Coronary artery (tissue), 2 donors: ENCODE data around the gene SYNE3.
"Not testable (repeated sequence)": the region's sequence is repeated elsewhere in the genome, so short reads cannot be mapped to it uniquely, and the experiment has no call there.

Experiments
- DNase-seq: peaks from one replicate; pipeline ENCODE4 v3.0.0-alpha.2; 2017; ENCODE audit warnings: low spot score
- H3K27ac ChIP-seq, 2 donors: fragments of 200-600 bp; sonication (generic); one replicate each; pipeline ENCODE4 v1.5.1; 2016 to 2019
- H3K4me3 ChIP-seq: fragments of 200-600 bp; sonication (generic); 2 replicates; pipeline ENCODE4 v1.5.1; 2016; ENCODE audit warnings: mild to moderate bottlenecking, moderate library complexity
- TF ChIP-seq, protein P1 (sequence below): fragments of 200-600 bp; sonication (generic); IDR thresholded peaks from one replicate; pipeline ENCODE4 v1.5.1; 2019; ENCODE audit warnings: antibody characterized with exemption

SYNE3 gene

DNA sequence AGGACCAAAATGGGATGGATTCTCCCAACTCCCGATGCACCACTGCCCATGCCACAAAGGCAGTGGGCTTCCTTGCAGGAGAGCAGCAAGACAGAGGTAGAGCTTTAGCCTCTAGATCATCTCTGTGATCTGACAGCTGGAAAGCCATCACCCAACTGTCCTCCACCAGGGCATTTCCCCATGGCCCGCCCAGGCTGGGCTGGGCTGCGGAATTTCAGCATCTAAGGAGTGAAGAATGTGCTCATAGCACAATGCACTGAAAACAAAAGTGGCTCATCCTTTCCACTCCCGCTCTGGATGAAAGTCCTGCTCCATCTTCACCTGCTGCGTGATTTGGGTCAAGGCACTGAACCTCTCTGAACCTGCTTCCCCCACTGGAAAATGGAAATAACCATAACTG is 5.6 kb downstream of the SYNE3 start:
- peak; percentile 59 for DNase-seq
- Histone ChIP-seq H3K27ac (no peak overlapping the region), H3K4me3 (no peak overlapping the region)
- TF ChIP-seq, protein P1, sequence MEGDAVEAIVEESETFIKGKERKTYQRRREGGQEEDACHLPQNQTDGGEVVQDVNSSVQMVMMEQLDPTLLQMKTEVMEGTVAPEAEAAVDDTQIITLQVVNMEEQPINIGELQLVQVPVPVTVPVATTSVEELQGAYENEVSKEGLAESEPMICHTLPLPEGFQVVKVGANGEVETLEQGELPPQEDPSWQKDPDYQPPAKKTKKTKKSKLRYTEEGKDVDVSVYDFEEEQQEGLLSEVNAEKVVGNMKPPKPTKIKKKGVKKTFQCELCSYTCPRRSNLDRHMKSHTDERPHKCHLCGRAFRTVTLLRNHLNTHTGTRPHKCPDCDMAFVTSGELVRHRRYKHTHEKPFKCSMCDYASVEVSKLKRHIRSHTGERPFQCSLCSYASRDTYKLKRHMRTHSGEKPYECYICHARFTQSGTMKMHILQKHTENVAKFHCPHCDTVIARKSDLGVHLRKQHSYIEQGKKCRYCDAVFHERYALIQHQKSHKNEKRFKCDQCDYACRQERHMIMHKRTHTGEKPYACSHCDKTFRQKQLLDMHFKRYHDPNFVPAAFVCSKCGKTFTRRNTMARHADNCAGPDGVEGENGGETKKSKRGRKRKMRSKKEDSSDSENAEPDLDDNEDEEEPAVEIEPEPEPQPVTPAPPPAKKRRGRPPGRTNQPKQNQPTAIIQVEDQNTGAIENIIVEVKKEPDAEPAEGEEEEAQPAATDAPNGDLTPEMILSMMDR: no peak

DNA sequence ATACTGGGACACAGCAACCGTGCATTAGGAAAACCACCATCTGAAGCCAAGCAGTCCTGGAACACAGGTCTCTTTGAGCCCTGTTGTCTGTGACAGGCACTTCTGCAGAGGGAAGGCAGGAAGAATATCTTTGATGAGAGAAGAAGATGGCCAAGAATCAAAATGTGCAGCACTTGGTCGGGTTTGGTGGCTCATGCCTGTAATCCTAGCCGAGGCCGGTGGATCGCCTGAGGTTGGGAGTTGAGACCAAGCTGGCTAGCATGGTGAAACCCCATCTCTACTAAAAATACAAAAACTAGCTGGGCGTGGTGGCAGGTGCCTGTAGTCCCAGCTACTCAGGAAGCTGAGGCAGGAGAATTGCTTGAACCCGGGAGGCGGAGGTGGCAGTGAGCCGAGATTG is 6.1 kb downstream of the SYNE3 start:
- H3K27ac ChIP-seq: not testable (repeated sequence)
- peak; percentile 41 for DNase-seq

DNA sequence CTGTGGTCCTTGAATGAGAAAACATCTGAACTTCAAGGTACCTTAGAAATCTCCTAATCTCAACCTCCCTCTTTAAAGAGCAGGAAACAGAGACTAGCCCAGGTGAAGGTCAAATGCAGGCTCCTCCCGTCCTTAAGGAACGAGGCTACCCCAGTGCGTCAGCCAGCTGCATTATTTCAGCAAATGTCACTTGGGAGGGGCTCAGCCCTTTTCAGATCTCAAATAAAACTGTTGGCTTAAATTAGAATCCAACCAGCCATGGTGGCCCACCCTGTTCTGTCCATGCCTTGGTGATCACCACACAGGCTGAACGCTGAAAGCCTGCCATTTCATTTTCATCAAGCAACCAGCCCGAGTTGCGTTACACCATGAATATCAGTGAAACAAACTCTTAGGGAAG is 7.0 kb downstream of the SYNE3 start:
- Histone ChIP-seq H3K4me3 (no peak overlapping the region), H3K27ac (no peak overlapping the region)
- TF ChIP-seq, protein P1: no peak
- DNase-seq: peak; percentile 60

More for the DNA sequence above, 6.1 kb downstream of the SYNE3 start:
- not testable (repeated sequence) for H3K4me3 ChIP-seq

DNA sequence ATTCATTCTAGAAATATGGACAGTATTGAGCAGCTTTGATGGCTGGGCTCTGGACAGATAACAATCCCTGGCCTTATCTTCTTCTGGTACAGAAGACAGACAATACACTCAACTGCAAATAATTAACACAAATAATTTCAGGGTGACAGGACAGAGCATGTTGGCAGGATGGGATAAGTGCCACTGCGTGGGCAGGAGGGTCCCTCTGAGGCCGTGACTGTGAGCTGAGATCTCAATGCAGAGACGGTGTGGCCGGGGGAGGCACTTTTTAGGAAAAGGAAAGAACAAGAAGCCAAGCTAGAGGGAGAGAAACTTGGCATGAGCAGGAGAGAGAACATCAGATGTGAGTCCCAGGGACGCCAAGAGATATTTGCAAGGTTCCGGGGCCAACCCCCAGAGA is 8.1 kb downstream of the SYNE3 start:
- Histone ChIP-seq H3K4me3 (no peak overlapping the region), H3K27ac (peak overlapping the region; percentile 12 to 76)
- TF ChIP-seq, protein P1: no peak
- DNase-seq: peak; percentile 47

DNA sequence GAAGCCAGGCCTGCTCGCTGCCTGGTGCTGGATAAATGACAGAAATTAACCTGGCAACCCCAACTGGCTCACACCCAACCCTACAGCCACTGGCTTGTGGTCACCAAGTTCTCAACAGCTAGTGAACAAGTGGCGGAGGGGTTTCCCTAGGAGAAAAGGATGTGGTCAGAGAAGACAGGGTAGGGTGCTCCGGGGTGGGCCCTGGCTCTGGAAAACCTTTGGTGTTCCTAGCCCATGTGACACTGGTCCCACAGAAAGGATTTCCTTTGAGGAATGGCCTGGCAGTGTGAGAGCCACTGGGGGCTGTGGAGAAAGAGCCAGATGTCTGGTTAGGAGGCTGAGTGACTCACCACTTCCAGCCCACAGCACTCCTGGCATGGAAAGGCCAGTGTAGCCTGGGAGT is 8.7 kb downstream of the SYNE3 start:
- Histone ChIP-seq H3K27ac (peak overlapping the region; percentile 12 to 76), H3K4me3 (peak overlapping the region; percentile 17)
- TF ChIP-seq, protein P1: no peak
- no peak for DNase-seq

DNA sequence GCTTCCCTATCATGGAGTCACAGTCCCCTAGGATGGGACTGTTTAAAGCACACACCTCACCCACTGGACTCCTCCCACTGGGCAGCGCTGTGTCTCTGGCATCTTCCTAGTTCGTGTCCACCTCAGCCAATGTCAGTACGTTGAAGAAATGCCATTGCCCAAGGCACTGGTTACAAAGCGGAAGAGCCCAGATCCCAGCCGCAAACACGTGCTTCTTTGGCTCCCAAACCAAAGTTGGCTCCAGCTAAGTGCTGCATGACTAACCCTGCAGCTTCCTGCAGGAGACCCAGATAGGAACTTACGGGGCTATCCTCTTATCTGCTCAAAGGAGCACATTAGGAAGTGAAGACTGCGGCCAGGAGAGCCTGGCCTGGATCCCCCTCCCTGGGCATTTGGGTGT is 9.3 kb downstream of the SYNE3 start:
- Histone ChIP-seq H3K27ac (peak overlapping the region; percentile 58 to 76), H3K4me3 (peak overlapping the region; percentile 17)
- peak; percentile 87 for DNase-seq
- TF ChIP-seq, protein P1: no peak

DNA sequence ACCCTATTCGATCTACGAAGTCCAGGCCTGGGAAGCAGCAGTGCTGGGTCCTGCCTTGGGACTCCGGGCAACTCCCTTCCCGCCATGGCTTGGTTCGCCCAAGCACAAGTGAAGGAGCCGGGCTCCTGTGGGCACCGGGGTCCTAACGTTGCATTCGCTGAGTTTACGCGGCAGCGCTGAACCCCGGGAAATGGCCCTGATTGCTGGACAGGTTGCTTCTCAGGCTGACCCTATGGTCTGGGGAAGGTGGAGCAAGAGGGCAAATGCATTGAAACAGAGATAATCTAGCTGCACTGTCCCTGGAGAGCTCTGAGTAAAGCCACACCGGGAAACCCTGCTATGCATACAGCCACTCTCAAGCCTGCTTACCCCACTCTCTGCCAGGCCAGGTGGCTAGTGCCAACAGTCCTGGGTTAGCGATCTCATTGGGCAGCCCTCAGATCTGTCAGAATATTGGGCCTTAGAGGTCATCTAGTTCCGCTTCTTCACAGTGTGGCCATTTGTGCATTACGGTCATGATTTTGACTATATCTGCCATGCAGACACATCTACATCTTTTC is 11.3 kb downstream of the SYNE3 start:
- no peak overlapping the region for H3K4me3 ChIP-seq
- DNase-seq: no peak
- no peak overlapping the region for H3K27ac ChIP-seq
- TF ChIP-seq, protein P1: no peak
